ENCODE measurements around the gene BNC2.

DNA sequence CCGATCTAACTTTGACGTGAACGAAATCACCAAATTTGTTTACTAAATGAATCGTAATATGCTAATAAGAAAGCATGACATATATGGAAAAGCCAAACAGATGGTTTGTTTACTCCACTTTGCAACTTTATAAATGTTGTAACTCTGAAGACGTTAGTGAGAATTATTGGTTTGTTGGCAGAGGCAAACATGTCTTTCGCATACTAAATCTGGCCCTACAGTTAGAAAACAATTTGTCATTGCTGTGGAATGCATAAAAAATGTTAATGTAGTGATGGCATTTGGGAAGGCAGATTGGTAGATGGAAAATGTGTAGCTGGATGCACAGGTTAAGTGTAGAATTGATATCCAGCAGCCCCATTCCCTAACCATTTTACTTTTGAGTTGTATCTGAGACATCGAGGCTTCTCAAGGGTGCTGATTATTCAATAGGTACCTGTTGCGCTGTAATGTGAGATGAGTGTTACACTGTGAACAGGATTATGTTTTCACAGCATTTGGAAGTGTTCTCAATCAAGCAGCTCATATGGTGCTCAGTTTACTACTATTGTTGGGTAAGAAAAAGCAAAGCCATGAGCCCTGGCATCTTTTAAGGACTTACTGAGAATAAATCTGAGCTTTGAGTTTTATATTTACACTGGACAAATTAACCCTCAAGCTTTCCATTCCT lies 444.8 kb downstream of the BNC2 start:
- no peak for TF ChIP-seq POLR2A (IDR thresholded peaks at IDR 0.05; ENCODE audit: low read length)
- TF ChIP-seq GATA1 (IDR thresholded peaks at IDR 0.05; ENCODE audit: low read depth, low read length): no peak
